ENCODE data around the gene PRDX6. TPM values are rescaled to one million over a fixed set of nuclear protein-coding genes. Genes with fewer than 3 reads are reported as not detected.
"Not testable (repeated sequence)": the region's sequence is repeated elsewhere in the genome, so short reads cannot be mapped to it uniquely, and the experiment has no call there.

The PRDX6 gene
- polyA plus RNA-seq, 5 donors: 247 to 268 (median 262) TPM

- DNase-seq: no peak
Measured at GRCh38 chr1:173459885-173460284, 17.2 kb upstream of the PRDX6 start.

- not testable (repeated sequence) for DNase-seq
Measured at GRCh38 chr1:173462666-173463065, 14.5 kb upstream of the PRDX6 start.

DNA sequence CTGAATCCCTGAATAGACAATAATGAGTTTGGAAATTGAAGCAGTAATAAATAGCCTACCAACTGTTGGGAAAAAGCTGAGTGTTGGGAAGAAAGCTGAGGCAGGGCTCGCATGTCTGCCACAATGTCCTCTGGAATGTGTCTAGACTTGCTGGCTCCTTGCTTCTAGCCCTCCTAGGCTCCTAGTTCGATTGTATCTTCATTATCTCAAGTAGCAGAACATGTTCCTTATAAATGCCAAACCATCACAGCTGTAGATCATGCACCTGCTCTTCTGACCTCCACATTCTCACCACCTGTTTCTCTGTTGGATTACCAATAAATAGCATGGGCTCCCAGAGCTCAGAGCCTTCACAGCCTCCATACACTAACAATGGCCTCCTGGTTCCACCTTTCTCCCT lies 12.9 kb upstream of the PRDX6 start:
- not testable (repeated sequence) for DNase-seq

- no peak for DNase-seq
Measured at GRCh38 chr1:173467426-173467825, 9.7 kb upstream of the PRDX6 start.

DNA sequence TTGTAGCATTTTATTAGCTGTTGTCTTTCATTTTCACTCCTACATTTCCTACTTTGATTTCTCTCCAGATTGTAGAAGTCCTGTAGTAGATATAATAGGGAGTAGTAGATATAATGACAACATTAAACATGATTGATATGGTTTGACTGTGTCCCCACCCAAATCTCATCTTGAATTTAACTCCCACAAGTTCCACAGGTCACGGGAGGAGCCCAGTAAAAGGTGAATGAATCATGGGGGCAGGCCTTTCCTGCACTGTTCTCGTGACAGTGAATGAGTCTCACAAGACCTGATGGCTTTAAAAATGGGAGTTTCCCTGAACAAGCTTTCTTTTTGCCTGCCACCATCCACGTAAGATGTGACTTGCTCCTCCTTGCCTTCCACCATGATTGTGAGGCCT lies 7.5 kb upstream of the PRDX6 start:
- DNase-seq: no peak

DNA sequence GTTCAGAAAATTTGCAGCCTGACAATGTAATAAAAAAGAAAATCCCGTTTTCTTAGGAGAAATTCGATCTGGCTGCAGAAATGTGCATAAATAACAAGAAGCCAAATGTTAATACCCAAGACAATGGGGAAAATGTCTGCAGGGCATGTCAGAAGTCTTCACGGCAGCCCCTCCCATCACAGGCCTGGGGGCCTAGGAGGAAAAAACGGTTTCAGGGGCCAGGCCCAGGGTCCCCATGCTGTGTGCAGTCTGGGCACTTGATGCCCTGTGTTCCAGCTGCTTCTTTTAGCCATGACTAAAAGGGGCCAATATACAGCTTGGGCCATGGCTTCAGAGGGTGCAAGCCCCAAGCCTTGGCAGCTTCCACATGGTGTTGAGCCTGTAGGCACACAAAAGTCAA lies 6.5 kb upstream of the PRDX6 start:
- no peak for DNase-seq

- no peak for DNase-seq
Measured at GRCh38 chr1:173473599-173474011, 3.5 kb upstream of the PRDX6 start.

GRCh38 chr1:173474097-173474779 lies 2.9 kb upstream of the PRDX6 start:
- no peak for DNase-seq

GRCh38 chr1:173474780-173475421 lies 2.2 kb upstream of the PRDX6 start:
- peak in 1 of 2 donors; percentile 6 for DNase-seq

DNA sequence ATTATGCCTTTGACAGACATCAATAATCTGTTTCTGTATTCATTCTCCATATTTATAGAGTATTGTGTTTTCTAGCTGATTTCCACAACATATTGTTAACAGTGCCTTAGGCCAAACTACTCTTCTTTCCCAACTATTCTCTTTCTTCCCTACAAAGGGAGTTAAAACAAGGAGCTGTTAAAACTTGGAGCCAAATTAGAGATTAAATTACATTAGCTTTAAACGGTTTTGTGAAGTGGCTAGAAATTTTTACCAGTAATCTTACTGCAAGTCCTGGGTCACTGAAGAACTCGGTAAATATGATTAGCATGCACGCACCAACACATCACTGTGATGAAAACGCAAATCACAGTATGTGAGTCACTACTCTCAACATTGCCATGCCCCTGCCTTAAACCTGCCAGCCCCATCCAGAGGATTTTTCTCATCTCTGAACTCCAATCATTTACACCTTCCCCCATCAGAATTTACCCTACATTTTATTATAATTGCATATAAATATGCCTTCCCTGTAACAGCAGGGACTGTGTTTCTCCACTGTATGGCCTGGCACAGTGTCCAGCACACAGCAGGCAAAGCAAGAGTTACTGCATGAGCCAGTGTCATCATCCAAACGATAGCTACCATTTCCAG lies 1.5 kb upstream of the PRDX6 start:
- DNase-seq: peak in 1 of 2 donors; percentile 34

DNA sequence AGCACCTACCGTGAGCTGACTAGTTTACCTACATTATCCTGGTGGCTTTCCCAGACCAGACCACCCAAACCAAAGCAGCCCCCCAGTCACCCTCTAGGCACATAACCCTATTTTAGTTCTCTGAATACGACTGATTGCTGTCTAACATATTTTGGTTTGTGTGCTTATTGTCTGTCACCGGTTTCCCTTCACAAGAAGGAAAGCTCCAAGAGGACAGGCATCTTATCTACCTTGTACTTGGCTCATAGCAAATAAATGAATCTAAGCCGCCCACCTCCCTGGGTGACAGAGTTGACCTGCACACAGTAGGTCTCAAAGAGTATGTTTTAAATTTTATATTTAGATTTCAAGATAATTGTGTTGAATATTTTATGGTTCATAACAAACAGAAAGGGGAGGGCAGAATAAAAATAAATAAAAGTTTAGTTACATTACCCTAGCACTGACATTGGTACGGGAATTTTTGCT lies 904 bp upstream of the PRDX6 start:
- DNase-seq: no peak

GRCh38 chr1:173476665-173477285 lies 360 bp upstream of the PRDX6 start:
- DNase-seq: peak; percentile 86 to 87

DNA sequence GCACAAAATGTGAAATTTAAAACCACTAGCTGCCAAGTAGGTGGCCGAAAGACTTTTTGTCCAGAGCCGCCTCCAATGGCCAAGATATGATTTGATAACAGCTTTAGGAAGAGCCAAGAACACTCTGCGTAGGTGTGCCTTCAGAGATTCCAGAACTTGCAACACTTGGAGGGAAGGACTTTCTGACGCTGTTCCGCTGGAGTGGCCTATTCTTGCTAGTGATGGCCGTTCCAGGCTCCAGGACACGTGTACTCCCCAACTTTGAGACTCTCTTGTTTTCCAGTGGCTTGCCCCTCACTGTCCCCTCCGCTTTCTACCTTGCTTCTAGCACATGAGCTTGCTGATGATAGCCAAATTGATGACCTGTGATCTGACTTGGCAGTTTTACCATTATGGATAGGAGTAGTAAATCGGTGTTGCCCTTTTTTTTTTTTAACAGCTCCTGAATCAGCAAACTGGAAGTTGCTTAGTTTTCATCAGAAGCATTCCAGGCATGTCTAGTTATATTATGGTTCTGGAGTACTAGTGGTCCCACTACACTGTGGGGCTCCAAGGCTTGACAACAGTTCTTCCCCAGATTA lies 1.0 kb downstream of the PRDX6 start:
- no peak for DNase-seq

DNA sequence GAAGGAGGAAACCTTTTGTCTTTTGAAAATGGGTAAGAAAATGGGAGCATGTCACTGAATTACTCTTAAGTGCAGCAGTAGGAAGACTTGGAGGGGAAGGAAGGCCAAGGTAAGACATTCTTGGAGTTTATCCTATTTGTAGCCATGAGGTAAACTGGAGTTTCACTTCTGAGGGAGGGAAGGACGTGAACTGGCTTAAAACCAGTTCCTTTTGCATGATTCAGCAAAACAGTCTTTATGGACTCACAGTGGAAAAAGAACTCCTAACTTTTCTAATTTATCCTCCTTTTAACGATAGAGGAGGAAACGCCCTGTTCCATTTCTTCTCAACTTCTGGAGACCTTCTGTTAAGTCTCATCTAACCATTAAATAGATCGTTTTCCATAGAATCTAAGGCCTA lies 2.5 kb downstream of the PRDX6 start:
- DNase-seq: no peak

- DNase-seq: no peak
Measured at GRCh38 chr1:173481195-173481772, 4.1 kb downstream of the PRDX6 start.

- no peak for DNase-seq
Measured at GRCh38 chr1:173482683-173483082, 5.5 kb downstream of the PRDX6 start.

- DNase-seq: no peak
Measured at GRCh38 chr1:173484276-173484675, 7.1 kb downstream of the PRDX6 start.

- DNase-seq: no peak
Measured at GRCh38 chr1:173485401-173485800, 8.3 kb downstream of the PRDX6 start.

GRCh38 chr1:173488001-173488400 lies 10.9 kb downstream of the PRDX6 start:
- no peak for DNase-seq

DNA sequence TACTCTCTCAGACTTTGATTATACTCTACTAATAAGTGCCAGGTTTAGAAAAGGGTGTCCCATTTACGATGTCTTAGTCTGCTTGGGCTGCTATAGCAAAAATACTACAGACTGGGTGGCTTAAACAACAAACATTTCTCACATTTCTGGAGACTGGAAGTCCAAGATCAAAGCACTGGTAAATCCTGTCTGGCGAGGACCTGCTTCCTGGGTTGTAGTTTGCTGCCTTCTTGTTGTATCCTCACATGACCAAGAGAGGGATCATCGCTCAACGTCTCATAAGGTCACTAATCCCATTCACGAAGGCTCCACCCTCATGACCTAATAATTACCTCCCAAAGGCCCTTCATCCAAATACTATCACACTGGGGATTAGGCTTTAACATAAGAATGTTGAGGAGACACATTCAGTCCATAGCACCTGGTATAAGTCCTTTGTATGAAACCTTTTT lies 12.0 kb downstream of the PRDX6 start:
- no peak for DNase-seq

DNA sequence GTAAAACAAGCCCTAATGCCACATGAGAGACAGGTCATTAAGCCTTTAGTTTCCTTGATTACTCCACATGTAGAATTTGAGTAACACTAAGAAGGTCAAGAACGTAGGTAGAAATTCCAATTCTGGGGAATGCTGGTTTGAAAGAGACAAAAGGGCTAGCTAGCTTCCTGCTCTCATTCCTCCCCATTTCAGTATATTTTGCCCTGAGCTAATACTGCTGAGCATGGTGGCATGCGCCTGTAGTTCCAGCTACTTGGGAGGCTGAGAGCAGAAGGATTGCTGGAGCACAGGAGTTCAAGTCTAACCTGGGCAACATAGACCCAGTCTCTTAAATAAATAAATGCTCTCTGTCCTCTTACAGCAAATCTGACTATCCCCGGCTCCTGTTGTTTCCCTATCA lies 12.8 kb downstream of the PRDX6 start:
- no peak for DNase-seq

GRCh38 chr1:173491508-173491907 lies 14.4 kb downstream of the PRDX6 start:
- no peak for DNase-seq

All from right lung (tissue), 5 donors.